CD14-positive monocyte (primary cell): ENCODE results near the gene MGAT4C. TPM values are rescaled to one million over a fixed set of nuclear protein-coding genes. Genes with fewer than 3 reads are reported as not detected.

Source experiments
- DNase-seq, 3 donors: peaks; one replicate each; pipeline ENCODE4 v3.0.0-alpha.2; 2011 to 2022
- H2AFZ ChIP-seq: 2 replicates; pipeline ENCODE4 v1.6.0; 2012; ENCODE audit warnings: mild to moderate bottlenecking, low read depth, low read length, inconsistent platforms; ENCODE audit not compliant: insufficient read depth, poor library complexity, severe bottlenecking
- H3K27ac ChIP-seq, 2 donors: 1 replicate in 1 of 2; 2 replicates in 1 of 2; pipeline ENCODE4 v1.5.1; 2012 to 2013; ENCODE audit warnings: low read length in 2 of 2, control low read depth in 1 of 2, inconsistent platforms in 1 of 2, low read depth in 1 of 2, mild to moderate bottlenecking in 1 of 2
- H3K27me3 ChIP-seq, 2 donors: one replicate each; pipeline versions ENCODE4 v1.6.0 to v1.6.1; 2011 to 2013; ENCODE audit warnings: low read length in 2 of 2; ENCODE audit not compliant: control insufficient read depth in 2 of 2, insufficient read depth in 2 of 2
- H3K36me3 ChIP-seq, 2 donors: replicated peaks in 1 of 2; 1 replicate in 1 of 2; 2 replicates in 1 of 2; pipeline versions ENCODE4 v1.5.1 to v1.6.1; 2012 to 2013; ENCODE audit warnings: low read length in 2 of 2, control low read depth in 1 of 2, inconsistent platforms in 1 of 2, mild to moderate bottlenecking in 1 of 2; ENCODE audit not compliant: insufficient read depth in 2 of 2, control insufficient read depth in 1 of 2
- H3K4me1 ChIP-seq, 2 donors: 1 replicate in 1 of 2; 2 replicates in 1 of 2; pipeline versions ENCODE4 v1.5.1 to v1.6.1; 2012 to 2013; ENCODE audit warnings: low read length in 2 of 2, control low read depth in 1 of 2, inconsistent platforms in 1 of 2, mild to moderate bottlenecking in 1 of 2, moderate library complexity in 1 of 2; ENCODE audit not compliant: insufficient read depth in 2 of 2, control insufficient read depth in 1 of 2
- H3K4me2 ChIP-seq: replicated peaks from 2 replicates; pipeline ENCODE3; 2012; ENCODE audit warnings: low read length, moderate library complexity, mild to moderate bottlenecking; ENCODE audit not compliant: poor library complexity, severe bottlenecking; ENCODE audit errors: extremely low read depth
- H3K4me3 ChIP-seq, 3 experiments: fragments of 200-600 bp in 1 of 3; sonication (generic) in 1 of 3; replicated peaks in 1 of 3; 1 replicate in 2 of 3; 2 replicates in 1 of 3; pipeline ENCODE4 v1.5.1; 2011 to 2013; ENCODE audit warnings: low read length in 3 of 3, mild to moderate bottlenecking in 3 of 3, control low read depth in 2 of 3, low read depth in 2 of 3, inconsistent platforms in 1 of 3, moderate library complexity in 1 of 3
- H3K79me2 ChIP-seq: 2 replicates; pipeline ENCODE4 v1.6.0; 2012; ENCODE audit warnings: mild to moderate bottlenecking, control low read depth, inconsistent platforms, low read length, moderate library complexity; ENCODE audit not compliant: insufficient read depth
- H3K9ac ChIP-seq: 2 replicates; pipeline ENCODE4 v1.6.0; 2017; ENCODE audit warnings: low read length, mild to moderate bottlenecking; ENCODE audit not compliant: insufficient read depth, poor library complexity, severe bottlenecking
- H3K9me3 ChIP-seq, 2 donors: replicated peaks in 1 of 2; 1 replicate in 1 of 2; 2 replicates in 1 of 2; pipeline versions ENCODE4 v1.5.1 to v1.6.1; 2012 to 2013; ENCODE audit warnings: low read length in 2 of 2, control low read depth in 1 of 2; ENCODE audit not compliant: control insufficient read depth in 1 of 2, insufficient read depth in 1 of 2
- H4K20me1 ChIP-seq: 2 replicates; pipeline ENCODE4 v1.6.0; 2012; ENCODE audit warnings: mild to moderate bottlenecking, low read length, control low read depth, moderate library complexity; ENCODE audit not compliant: insufficient read depth
- H3K27ac Mint-ChIP-seq, 7 donors: one replicate each; pipeline ENCODE4 v1.8.0; 2020; ENCODE audit warnings: mild to moderate bottlenecking in 7 of 7, mixed read lengths in 7 of 7, moderate library complexity in 6 of 7, inconsistent platforms in 2 of 7
- H3K27me3 Mint-ChIP-seq, 3 donors: one replicate each; pipeline ENCODE4 v1.8.0; 2021 to 2022; ENCODE audit warnings: low read depth in 3 of 3, mild to moderate bottlenecking in 3 of 3, mixed read lengths in 3 of 3, moderate library complexity in 3 of 3, inconsistent platforms in 1 of 3
- H3K36me3 Mint-ChIP-seq, 2 donors: one replicate each; pipeline ENCODE4 v1.8.0; 2020; ENCODE audit warnings: mixed read lengths in 2 of 2, inconsistent platforms in 1 of 2, mild to moderate bottlenecking in 1 of 2
- H3K4me1 Mint-ChIP-seq: one replicate; pipeline ENCODE4 v1.8.0; 2020; ENCODE audit warnings: mild to moderate bottlenecking, mixed read lengths
- H3K4me3 Mint-ChIP-seq, 2 donors: one replicate each; pipeline ENCODE4 v1.8.0; 2020; ENCODE audit warnings: mild to moderate bottlenecking in 2 of 2, mixed read lengths in 2 of 2, moderate library complexity in 1 of 2
- H3K9me3 Mint-ChIP-seq, 7 donors: one replicate each; pipeline ENCODE4 v1.8.0; 2020 to 2022; ENCODE audit warnings: mixed read lengths in 7 of 7, mild to moderate bottlenecking in 6 of 7, moderate library complexity in 6 of 7, inconsistent platforms in 2 of 7
- WGBS: methylation state at CpG from one replicate; pipeline ENCODE4 v1.1.5; 2013; ENCODE audit warnings: missing lambda C conversion rate; ENCODE audit not compliant: insufficient coverage; 5-methylcytosine and 5-hydroxymethylcytosine counted together
- intact Hi-C, 2 donors: fragments of 100-400 bp; cut with micrococcal nuclease; formaldehyde crosslinking; loops; one replicate each; pipeline versions ENCODE4 v1.15.0 to v1.15.1; 2023
- polyA plus RNA-seq, 3 donors: library from polyadenylated mRNA; depleted of rRNA in 1 of 3; unstranded in 2 of 3; stranded (reverse) in 1 of 3; fragments of 300-500 nt in 2 of 3; fragments of >200 nt in 1 of 3; fragmentation: Illumina TruSeq in 2 of 3; gene quantifications; 1 replicate in 2 of 3; 2 replicates in 1 of 3; pipeline ENCODE4 v1.2.3, GENCODE V29; 2012 to 2021
- TF ChIP-seq, protein P1 (sequence below): fragments of 200-600 bp; IDR thresholded peaks from one replicate; pipeline ENCODE4 v1.8.0; 2022; ENCODE audit warnings: antibody characterized with exemption, mild to moderate bottlenecking

Gene MGAT4C
- polyA plus RNA-seq, 3 donors: not detected

DNA sequence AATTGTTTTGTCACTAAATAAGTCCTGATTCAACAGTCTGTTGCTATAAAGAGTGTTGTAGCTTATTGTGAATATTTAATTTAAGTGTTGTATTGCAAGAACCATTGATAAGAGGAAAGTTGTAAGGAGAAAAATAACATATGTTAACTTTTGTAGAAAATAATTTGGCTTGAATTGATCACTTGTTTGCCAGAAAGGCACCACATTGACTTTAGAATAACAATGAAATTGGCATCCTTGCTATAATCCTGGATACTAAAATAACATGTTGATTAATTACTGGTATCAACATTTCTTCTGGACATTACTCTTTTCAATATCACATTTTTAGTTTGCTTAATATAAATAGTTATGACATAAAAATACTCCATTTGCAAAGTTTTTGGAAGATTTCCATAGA is 159.0 kb downstream of the MGAT4C start:
- no peak overlapping the region for H3K9ac ChIP-seq
- H3K9me3 ChIP-seq: no peaks in the 10 kb centered on the region
- no peak for DNase-seq
- H3K27ac ChIP-seq: no peak overlapping the region
- H3K36me3 ChIP-seq: no peaks in the 10 kb centered on the region
- H3K79me2 ChIP-seq: no peaks in the 10 kb centered on the region
- Mint-ChIP-seq H3K4me1 (no peaks in the 10 kb centered on the region), H3K27me3 (no peaks in the 10 kb centered on the region), H3K9me3 (no peaks in the 10 kb centered on the region), H3K36me3 (no peaks in the 10 kb centered on the region), H3K27ac (no peak overlapping the region), H3K4me3 (no peak overlapping the region)
- H3K27me3 ChIP-seq: no peaks in the 10 kb centered on the region
- no peak overlapping the region for H2AFZ ChIP-seq
- H3K4me1 ChIP-seq: no peaks in the 10 kb centered on the region
- TF ChIP-seq, protein P1, sequence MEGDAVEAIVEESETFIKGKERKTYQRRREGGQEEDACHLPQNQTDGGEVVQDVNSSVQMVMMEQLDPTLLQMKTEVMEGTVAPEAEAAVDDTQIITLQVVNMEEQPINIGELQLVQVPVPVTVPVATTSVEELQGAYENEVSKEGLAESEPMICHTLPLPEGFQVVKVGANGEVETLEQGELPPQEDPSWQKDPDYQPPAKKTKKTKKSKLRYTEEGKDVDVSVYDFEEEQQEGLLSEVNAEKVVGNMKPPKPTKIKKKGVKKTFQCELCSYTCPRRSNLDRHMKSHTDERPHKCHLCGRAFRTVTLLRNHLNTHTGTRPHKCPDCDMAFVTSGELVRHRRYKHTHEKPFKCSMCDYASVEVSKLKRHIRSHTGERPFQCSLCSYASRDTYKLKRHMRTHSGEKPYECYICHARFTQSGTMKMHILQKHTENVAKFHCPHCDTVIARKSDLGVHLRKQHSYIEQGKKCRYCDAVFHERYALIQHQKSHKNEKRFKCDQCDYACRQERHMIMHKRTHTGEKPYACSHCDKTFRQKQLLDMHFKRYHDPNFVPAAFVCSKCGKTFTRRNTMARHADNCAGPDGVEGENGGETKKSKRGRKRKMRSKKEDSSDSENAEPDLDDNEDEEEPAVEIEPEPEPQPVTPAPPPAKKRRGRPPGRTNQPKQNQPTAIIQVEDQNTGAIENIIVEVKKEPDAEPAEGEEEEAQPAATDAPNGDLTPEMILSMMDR: no peak
- no peak overlapping the region for H3K4me2 ChIP-seq
- no peaks in the 10 kb centered on the region for H4K20me1 ChIP-seq
- no peak overlapping the region for H3K4me3 ChIP-seq
- intact Hi-C loops: no loop called here

GRCh38 chr12:86091681-86092080 is 164.5 kb downstream of the MGAT4C start:
- Histone ChIP-seq H3K9me3 (no peaks in the 10 kb centered on the region), H3K4me3 (no peak overlapping the region), H2AFZ (no peak overlapping the region), H3K4me2 (no peak overlapping the region), H3K4me1 (no peaks in the 10 kb centered on the region), H4K20me1 (no peaks in the 10 kb centered on the region), H3K79me2 (no peaks in the 10 kb centered on the region), H3K27me3 (no peaks in the 10 kb centered on the region), H3K9ac (no peak overlapping the region), H3K27ac (no peak overlapping the region), H3K36me3 (no peaks in the 10 kb centered on the region)
- no peaks in the 10 kb centered on the region for H3K36me3 Mint-ChIP-seq
- intact Hi-C loops: no loop called here
- TF ChIP-seq, protein P1: no peak
- 36% methylated on average over 2 of the region's 3 CpGs for WGBS
- no peaks in the 10 kb centered on the region for H3K4me1 Mint-ChIP-seq
- H3K27me3 Mint-ChIP-seq: no peaks in the 10 kb centered on the region
- no peak overlapping the region for H3K27ac Mint-ChIP-seq
- H3K4me3 Mint-ChIP-seq: no peak overlapping the region
- H3K9me3 Mint-ChIP-seq: no peaks in the 10 kb centered on the region
- no peak for DNase-seq
